PC-9 (cell line): ENCODE measurements around the gene EMC10.

Experiments
- CTCF ChIP-seq: fragments of 200-600 bp; sonication (generic); conservative IDR thresholded peaks from 2 replicates; pipeline ENCODE4 v1.6.1; 2017; ENCODE audit warnings: mixed run types, antibody characterized with exemption, mild to moderate bottlenecking, moderate library complexity
- EZH2 ChIP-seq: fragments of 200-600 bp; sonication (generic); IDR thresholded peaks from 2 replicates; pipeline ENCODE4 v1.8.0; 2017; ENCODE audit warnings: antibody characterized with exemption, low read depth

GRCh38 chr19:50459067-50459456 lies 17.2 kb upstream of the EMC10 start:
- TF ChIP-seq EZH2 = no peak
- TF ChIP-seq CTCF = no peak
